ENCODE measurements around the gene FOXN4.

DNA sequence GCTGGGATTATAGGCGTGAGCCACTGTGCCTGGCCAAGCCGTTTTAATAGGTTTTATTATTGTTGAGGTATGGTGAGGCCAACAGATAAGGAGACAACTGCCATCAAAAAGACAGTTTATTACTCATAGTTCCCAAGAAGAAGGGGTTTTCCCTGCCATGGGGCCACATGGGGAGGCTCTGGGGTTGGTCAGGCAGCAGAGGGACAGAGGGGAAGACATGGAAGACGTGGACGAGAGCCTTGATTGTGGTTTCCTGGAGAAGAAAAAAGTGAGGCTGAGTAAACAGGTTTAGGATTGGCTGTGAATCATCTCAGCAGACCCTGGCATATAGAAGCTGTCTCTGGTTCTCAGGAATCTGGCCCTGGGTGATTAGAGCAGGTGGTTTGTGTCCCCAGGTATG is 69.9 kb downstream of the FOXN4 start:
- TF ChIP-seq ZNF384 (IDR thresholded peaks at IDR 0.05; ENCODE audit: low read depth, low read length): no peak
- TF ChIP-seq ADNP (tag; IDR thresholded peaks at IDR 0.05): no peak
